ES-I3 (cell line): ENCODE measurements around the gene KRTAP5-1.
"Not testable (repeated sequence)": the region's sequence is repeated elsewhere in the genome, so short reads cannot be mapped to it uniquely, and the experiment has no call there.

Source experiments
- H3K36me3 ChIP-seq: 2 replicates; pipeline ENCODE4 v1.6.1; 2013; ENCODE audit warnings: mild to moderate bottlenecking, low read length, control low read depth, moderate library complexity; ENCODE audit not compliant: insufficient read depth
- H3K4me1 ChIP-seq: 2 replicates; pipeline ENCODE4 v1.6.1; 2013; ENCODE audit warnings: mild to moderate bottlenecking, control low read depth, low read length; ENCODE audit not compliant: insufficient read depth
- H3K9ac ChIP-seq: 2 replicates; pipeline ENCODE4 v1.6.1; 2013; ENCODE audit warnings: low read depth, mild to moderate bottlenecking, low read length, moderate library complexity
- H3K9me3 ChIP-seq: 2 replicates; pipeline ENCODE4 v1.6.1; 2013; ENCODE audit warnings: mild to moderate bottlenecking, low read length, moderate library complexity; ENCODE audit not compliant: control insufficient read depth, insufficient read depth

The KRTAP5-1 gene

GRCh38 chr11:1584661-1585370 lies at the start of gene KRTAP5-1:
Gene KRTAP5-1 (minus strand): TSS chr11:1585283. CDS start chr11:1585249, 34 bp downstream.
- H3K36me3 ChIP-seq, H3K9ac ChIP-seq, H3K9me3 ChIP-seq, H3K4me1 ChIP-seq: not testable (repeated sequence)

DNA sequence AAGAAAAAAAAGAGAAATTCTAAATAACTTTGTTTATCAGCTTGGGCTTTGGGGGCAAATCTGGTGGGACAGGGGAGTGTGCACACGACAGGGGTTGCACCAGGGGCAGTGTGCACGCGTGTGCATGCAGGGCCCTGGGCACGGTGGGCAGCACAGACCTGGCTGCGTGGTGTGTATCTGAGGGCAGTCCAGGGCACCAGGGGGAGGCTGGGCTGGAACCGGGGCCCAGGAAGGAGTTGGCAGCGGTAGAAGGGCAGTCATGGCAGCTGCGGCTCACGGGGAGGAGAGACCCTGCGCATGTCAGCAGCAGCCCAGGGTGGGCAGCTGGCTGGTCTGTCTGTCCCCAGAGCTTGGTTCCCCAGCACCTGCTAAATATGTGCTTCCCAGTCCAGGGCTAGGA lies 48.8 kb upstream of the KRTAP5-1 start:
- no peak overlapping the region for H3K9ac ChIP-seq
- H3K36me3 ChIP-seq: no peaks in the 10 kb centered on the region
- no peaks in the 10 kb centered on the region for H3K9me3 ChIP-seq
- H3K4me1 ChIP-seq: peaks cover 3% of the 10 kb centered on the region

DNA sequence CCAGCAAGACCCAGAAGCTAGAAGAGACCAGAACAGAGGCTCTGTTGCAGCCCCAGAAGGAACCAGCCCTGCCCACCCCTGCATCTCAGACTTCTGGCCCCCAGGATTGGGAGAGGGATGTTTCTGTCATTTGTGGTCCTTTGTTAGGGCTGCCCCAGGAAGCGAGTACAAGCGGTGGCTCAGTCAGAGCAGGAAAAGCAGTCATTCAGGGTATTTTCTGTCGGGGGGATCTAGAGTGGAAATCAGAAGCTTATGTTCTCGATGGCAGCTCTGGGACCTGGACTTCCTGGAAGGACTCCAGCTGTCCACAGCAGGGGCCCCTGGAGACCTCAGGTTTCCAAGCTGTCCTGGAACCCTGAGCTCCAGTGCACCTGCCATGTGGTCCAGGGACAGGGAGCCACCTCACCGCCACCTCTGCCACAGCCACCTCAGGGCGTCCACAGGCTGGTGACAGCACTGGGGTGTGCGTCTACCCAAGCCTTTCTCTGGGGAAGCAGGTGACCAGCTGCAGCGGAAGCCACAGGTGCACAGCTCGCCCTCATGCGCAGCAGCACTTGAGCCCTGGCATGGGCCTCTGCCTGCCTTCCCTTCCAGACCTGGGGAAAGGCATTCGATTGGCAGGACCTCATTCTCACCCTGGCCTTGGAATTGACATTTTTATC lies 47.1 kb upstream of the KRTAP5-1 start:
- H3K9ac ChIP-seq: no peak overlapping the region
- no peaks in the 10 kb centered on the region for H3K36me3 ChIP-seq
- peaks cover 3% of the 10 kb centered on the region for H3K4me1 ChIP-seq
- no peaks in the 10 kb centered on the region for H3K9me3 ChIP-seq

GRCh38 chr11:1631066-1631568 lies 46.0 kb upstream of the KRTAP5-1 start:
- H3K4me1 ChIP-seq: peaks cover 3% of the 10 kb centered on the region
- no peak overlapping the region for H3K9ac ChIP-seq
- H3K9me3 ChIP-seq: no peaks in the 10 kb centered on the region
- no peaks in the 10 kb centered on the region for H3K36me3 ChIP-seq

DNA sequence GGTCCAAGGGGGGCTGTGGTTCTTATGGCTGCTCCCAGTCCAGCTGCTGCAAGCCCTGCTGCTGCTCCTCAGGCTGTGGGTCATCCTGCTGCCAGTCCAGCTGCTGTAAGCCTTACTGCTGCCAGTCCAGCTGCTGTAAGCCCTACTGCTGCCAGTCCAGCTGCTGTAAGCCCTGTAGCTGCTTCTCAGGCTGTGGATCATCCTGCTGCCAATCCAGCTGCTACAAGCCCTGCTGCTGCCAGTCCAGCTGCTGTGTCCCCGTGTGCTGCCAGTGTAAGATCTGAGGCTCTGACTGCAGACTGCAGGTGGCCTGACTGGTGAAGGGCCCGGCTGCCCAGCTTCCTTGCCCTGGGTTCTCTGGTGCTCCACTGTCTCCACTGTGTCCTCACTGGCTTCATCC lies 45.2 kb upstream of the KRTAP5-1 start:
- Histone ChIP-seq H3K36me3 (no peaks in the 10 kb centered on the region), H3K9ac (no peak overlapping the region), H3K9me3 (no peaks in the 10 kb centered on the region), H3K4me1 (peaks cover 3% of the 10 kb centered on the region)

- H3K9ac ChIP-seq: no peak within 1 kb of the TSS
- H3K36me3 ChIP-seq: no peaks in the 10 kb centered on the region
- H3K4me1 ChIP-seq: peaks cover 3% of the 10 kb centered on the region
- no peaks in the 10 kb centered on the region for H3K9me3 ChIP-seq
Observed at GRCh38 chr11:1629326-1630185, 44.5 kb upstream of the KRTAP5-1 start, which contains the start of gene KRTAP5-5. Gene KRTAP5-5 (plus strand): TSS chr11:1629775. CDS start chr11:1629841, 66 bp downstream.

DNA sequence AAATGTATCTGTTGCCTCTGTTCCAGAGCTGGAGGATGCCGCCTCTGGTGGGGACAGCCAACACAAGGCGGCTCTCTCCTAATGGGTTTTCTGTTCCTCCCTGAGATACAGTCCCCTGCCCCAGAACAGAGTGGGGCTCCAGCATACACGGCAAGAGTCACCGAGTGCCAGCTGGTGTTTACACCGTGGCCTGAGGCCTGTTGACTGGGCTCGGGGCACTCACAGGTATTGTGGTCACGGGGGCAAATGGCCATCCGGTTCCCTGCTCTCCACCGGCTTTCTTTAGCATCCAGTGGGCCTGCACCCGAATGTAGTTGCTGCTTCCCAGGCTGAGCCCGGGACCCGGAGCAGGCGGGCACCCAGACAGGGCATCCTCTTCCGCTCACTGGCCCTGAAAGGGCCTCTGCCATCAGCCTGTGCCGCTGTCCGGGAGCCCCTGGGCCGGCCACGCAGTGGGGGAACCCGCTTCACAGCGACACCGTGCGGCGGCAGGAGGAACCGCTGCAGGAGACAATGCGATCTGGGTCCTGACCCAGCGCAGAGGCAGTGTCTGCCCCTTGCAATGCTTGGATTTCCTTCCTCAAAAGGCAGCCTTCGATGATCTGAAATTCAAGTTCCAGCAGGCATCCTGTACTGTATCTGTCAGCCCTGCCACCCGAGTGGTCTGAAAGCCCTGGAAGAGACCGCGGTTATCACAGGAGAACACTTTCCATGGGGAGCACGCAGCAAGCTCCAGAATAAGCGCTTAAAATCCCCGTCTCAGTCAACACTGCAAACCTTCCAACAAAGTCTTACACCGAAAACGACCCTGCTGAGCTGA lies 43.6 kb upstream of the KRTAP5-1 start:
- Histone ChIP-seq H3K9me3 (no peaks in the 10 kb centered on the region), H3K4me1 (peaks cover 3% of the 10 kb centered on the region), H3K9ac (no peak overlapping the region), H3K36me3 (no peaks in the 10 kb centered on the region)

GRCh38 chr11:1625541-1625940 lies 40.5 kb upstream of the KRTAP5-1 start:
- peaks cover 3% of the 10 kb centered on the region; the same call in 1 of the 2 replicates for H3K4me1 ChIP-seq
- H3K9ac ChIP-seq: no peak overlapping the region
- H3K36me3 ChIP-seq: no peaks in the 10 kb centered on the region
- no peaks in the 10 kb centered on the region for H3K9me3 ChIP-seq

DNA sequence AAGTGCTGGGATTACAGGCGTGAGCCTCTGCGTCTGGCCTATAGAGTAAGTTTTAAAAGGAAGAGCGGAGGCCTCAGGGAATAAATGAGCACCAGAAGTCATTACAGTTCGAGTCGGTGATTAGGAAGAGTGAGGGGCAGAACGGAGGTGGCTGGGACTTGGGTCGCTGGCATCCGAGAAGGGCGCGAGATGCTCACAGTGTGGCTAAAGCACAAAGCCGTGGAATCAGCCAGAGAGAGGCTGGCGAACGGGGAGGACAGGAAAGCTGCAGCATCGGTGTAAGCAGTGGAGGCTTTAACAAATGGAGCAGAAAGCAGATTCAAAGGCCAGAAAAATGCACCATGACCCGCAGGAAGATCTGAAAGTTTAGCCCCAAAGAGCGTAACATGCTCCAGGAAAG lies 39.5 kb upstream of the KRTAP5-1 start:
- H3K9me3 ChIP-seq: no peaks in the 10 kb centered on the region
- no peak overlapping the region for H3K9ac ChIP-seq
- H3K4me1 ChIP-seq: peaks cover 3% of the 10 kb centered on the region; the same call in 1 of the 2 replicates
- H3K36me3 ChIP-seq: no peaks in the 10 kb centered on the region

DNA sequence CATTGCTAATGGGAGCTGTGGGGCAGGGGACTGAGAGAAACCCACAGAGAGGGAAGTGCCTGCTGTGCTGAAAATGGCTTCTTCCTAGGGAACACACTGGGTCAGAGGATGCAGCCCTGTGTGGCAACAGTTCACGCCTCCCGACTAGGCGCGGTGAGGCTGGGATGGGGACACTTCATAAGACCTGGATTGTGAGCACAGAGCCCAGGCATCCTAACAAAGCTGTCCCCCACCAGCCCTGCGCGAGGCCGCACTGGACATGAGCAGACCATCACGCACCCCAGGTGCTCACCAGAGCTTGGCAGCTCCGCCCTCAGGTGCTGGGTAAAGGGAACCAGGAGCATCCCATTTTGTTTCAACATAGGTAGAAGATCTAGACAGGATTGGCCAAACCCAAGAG lies 38.6 kb upstream of the KRTAP5-1 start:
- no peaks in the 10 kb centered on the region for H3K4me1 ChIP-seq
- H3K9me3 ChIP-seq: no peaks in the 10 kb centered on the region
- no peak overlapping the region for H3K9ac ChIP-seq
- H3K36me3 ChIP-seq: no peaks in the 10 kb centered on the region

GRCh38 chr11:1622086-1622485 lies 37.0 kb upstream of the KRTAP5-1 start, which contains the start of gene KRTAP5-4:
Gene KRTAP5-4 (minus strand): TSS chr11:1622138. CDS start chr11:1622093, 45 bp downstream.
- no peaks in the 10 kb centered on the region for H3K36me3 ChIP-seq
- H3K4me1 ChIP-seq: no peaks in the 10 kb centered on the region
- no peaks in the 10 kb centered on the region for H3K9me3 ChIP-seq
- no peak within 1 kb of the TSS for H3K9ac ChIP-seq

DNA sequence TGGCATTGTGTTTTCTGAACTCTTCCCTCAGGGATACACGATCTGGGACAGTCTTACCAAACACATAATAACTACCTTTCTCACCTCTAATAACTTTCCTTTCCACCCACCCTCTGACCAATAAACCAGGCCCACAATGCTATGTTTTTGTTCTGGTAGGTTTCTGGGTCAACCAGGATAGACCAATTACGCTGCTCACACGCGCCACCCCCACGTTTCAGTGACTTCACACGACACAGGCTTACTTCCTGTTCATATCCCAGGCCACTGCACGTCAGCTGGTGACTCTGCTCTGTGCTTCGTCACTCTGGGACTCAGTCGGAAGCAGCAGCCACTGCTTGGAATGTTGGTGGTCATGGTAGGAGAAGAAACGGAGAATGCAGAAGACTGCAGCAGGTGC lies 34.4 kb upstream of the KRTAP5-1 start:
- no peaks in the 10 kb centered on the region for H3K9me3 ChIP-seq
- no peaks in the 10 kb centered on the region for H3K4me1 ChIP-seq
- no peak overlapping the region for H3K9ac ChIP-seq
- no peaks in the 10 kb centered on the region for H3K36me3 ChIP-seq

DNA sequence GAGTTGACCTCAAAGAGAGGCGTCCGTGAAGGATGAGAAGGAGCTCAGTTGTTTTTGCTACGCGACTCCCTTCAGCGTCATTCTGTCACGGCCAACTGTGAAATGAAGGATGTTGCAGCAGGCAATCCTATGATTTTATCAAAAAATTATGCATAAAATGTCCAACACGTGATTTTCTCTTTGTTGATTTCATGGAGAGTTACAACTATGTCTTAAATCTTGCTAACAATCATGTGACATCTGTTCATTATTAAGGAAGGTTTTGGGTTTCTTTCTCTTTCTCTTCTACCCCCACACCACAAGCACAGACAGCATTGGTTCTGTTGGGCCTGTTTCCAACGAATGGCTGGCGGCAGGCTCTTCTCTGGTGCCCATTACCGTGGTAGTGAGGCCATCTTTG lies 33.1 kb upstream of the KRTAP5-1 start:
- no peaks in the 10 kb centered on the region for H3K36me3 ChIP-seq
- no peaks in the 10 kb centered on the region for H3K4me1 ChIP-seq
- no peak overlapping the region for H3K9ac ChIP-seq
- H3K9me3 ChIP-seq: no peaks in the 10 kb centered on the region
